RWPE1 (cell line): ENCODE measurements around the gene ABCA13.

ENCODE experiments used
- CTCF ChIA-PET: fragments of 350-600 bp; sonication (Branson Sonifier 250); formaldehyde crosslinking; extraction: SDS; loops from one replicate; lab custom pipeline; 2021; lab: Yijun Ruan, JAX
- POLR2A ChIA-PET: fragments of 400-600 bp; formaldehyde crosslinking; extraction: SDS; loops from one replicate; lab custom pipeline; 2020; ENCODE audit warnings: antibody characterized with exemption; ENCODE audit not compliant: low non-redundant PET; lab: Yijun Ruan, JAX
- DNase-seq: peaks from one replicate; pipeline ENCODE4 v3.0.0; 2012; ENCODE audit warnings: low spot score
- H3K27ac ChIP-seq: fragments of 450-650 bp; 2 replicates; pipeline ENCODE4 v1.5.1; 2017
- CTCF ChIP-seq: fragments of 450-650 bp; conservative IDR thresholded peaks from 2 replicates; pipeline ENCODE4 v1.5.1; 2017; ENCODE audit warnings: low read depth, mild to moderate bottlenecking

The ABCA13 gene

GRCh38 chr7:48473205-48473865, 302.1 kb downstream of the ABCA13 start:
- no peak for TF ChIP-seq CTCF
- POLR2A ChIA-PET = no interaction called here
- CTCF ChIA-PET = no interaction called here

DNA sequence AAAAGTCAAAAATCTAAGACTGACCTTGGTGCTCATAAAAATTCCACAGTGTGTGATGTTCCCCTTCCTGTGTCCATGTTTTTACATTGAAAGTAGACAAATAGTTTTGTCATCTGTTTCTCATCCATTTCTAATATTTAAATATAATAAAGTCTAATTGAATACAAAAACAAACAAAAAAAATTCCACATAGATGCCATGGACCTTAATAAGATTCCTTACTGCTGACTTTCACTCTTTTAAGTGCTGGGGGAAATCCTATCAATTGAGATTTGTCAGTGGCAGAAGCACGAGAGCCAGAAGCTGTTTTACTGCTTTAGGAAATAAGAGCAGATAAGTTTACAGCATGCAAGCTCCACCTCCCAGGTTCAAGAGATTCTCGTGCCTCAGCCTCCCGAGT, 310.0 kb downstream of the ABCA13 start:
- POLR2A ChIA-PET = no interaction called here
- TF ChIP-seq CTCF = no peak

More at GRCh38 chr7:48473205-48473865, 302.1 kb downstream of the ABCA13 start:
- DNase-seq = no peak
- H3K27ac ChIP-seq = no peak overlapping the region

GRCh38 chr7:48497521-48497920, 326.3 kb downstream of the ABCA13 start:
- H3K27ac ChIP-seq = no peak overlapping the region
- no peak for DNase-seq
- CTCF ChIA-PET = no interaction called here
- no peak for TF ChIP-seq CTCF
- POLR2A ChIA-PET = no interaction called here

More for the DNA sequence above, 310.0 kb downstream of the ABCA13 start:
- CTCF ChIA-PET = no interaction called here
- no peak overlapping the region for H3K27ac ChIP-seq
- no peak for DNase-seq

- DNase-seq = no peak
- no peak for TF ChIP-seq CTCF
- ChIA-PET CTCF (no interaction called here), POLR2A (no interaction called here)
- H3K27ac ChIP-seq = no peak overlapping the region
These were observed 330.8 kb downstream of the ABCA13 start for GRCh38 chr7:48502021-48502420.

GRCh38 chr7:48505051-48505450, 333.8 kb downstream of the ABCA13 start:
- no peak for DNase-seq
- CTCF ChIA-PET = no interaction called here
- H3K27ac ChIP-seq = no peak overlapping the region
- TF ChIP-seq CTCF = no peak
- POLR2A ChIA-PET = no interaction called here

DNA sequence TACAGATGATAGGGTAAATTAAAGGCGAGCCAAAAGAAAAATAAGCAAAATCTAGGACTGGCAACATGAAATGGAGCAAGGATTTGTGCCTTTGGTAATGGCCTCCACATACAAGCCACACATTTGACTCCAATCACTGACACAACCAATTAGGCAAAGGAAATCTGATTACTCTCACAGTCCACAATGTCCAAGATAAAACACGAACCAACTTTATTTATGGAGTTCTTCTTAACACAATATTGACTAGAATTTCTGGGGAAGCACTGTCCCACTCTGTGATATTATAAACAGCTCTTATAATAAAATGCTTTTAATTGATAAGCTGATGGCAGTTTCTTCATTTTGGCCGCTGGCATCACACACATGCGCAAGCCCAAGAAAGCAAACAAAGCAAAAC, 334.2 kb downstream of the ABCA13 start:
- no peak for TF ChIP-seq CTCF
- H3K27ac ChIP-seq = no peak overlapping the region
- no peak for DNase-seq
- POLR2A ChIA-PET = no interaction called here
- CTCF ChIA-PET = no interaction called here
